K562 (cell line): ENCODE measurements around the gene TMC2. TPM values are rescaled to one million over a fixed set of nuclear protein-coding genes. Genes with fewer than 3 reads are reported as not detected.

Source experiments
- ATAC-seq: fragments of 200-7000 bp; cut with Tn5 transposase; 3 replicates; pipeline ENCODE4 v1.9.1; 2020; ENCODE audit warnings: moderate library complexity
- BruUV-seq: library from RNA; stranded (reverse); fragments of 400-500 nt; replicated peaks from 2 replicates; lab custom pipeline; 2021; lab: Mats Ljungman, UMichigan
- CTCF ChIA-PET: fragments of 300-600 bp; formaldehyde crosslinking; extraction: SDS; loops from one replicate; lab custom pipeline; 2021; ENCODE audit warnings: low intra/inter-chr PET ratio; lab: Yijun Ruan, JAX
- POLR2A ChIA-PET: fragments of 300-600, 350-650 bp; sonication (Branson Sonifier 250); formaldehyde crosslinking; extraction: SDS; loops from one replicate; lab custom pipeline; 2021; ENCODE audit warnings: antibody characterized with exemption, inconsistent platforms; lab: Yijun Ruan, JAX
- DNase-seq, 4 experiments: peaks; one replicate each; pipeline versions ENCODE4 v3.0.0 to v3.0.0-alpha.2; 2011 to 2018; ENCODE audit warnings: low spot score in 3 of 4, mixed read lengths in 3 of 4; ENCODE audit errors: extremely low read depth in 1 of 4
- FAIRE-seq: peaks from 2 replicates; lab custom pipeline; 2011; peaks lifted over from hg19 to GRCh38; lab: Jason Lieb, UNC
- H2AFZ ChIP-seq: 2 replicates; pipeline ENCODE4 v1.6.0; 2011; ENCODE audit warnings: low read depth, low read length, control low read depth, inconsistent platforms
- H3K27ac ChIP-seq: fragments of 200-600 bp; 3 replicates; pipeline ENCODE4 v1.8.0; 2011; ENCODE audit warnings: low read depth, mild to moderate bottlenecking, control low read depth, inconsistent platforms, low read length, moderate library complexity, mixed read lengths; ENCODE audit errors: extremely low read depth
- H3K27me3 ChIP-seq, 2 experiments: fragments of 300-600 bp in 1 of 2; 2 replicates in 1 of 2; 3 replicates in 1 of 2; pipeline versions ENCODE4 v1.6.0 to v1.8.0; 2011; ENCODE audit warnings: inconsistent platforms in 2 of 2, low read length in 2 of 2, mild to moderate bottlenecking in 1 of 2, mixed read lengths in 1 of 2, moderate library complexity in 1 of 2; ENCODE audit not compliant: control insufficient read depth in 2 of 2, insufficient read depth in 2 of 2
- H3K36me3 ChIP-seq: fragments of 300-600 bp; 3 replicates; pipeline ENCODE4 v1.8.0; 2011; ENCODE audit warnings: mild to moderate bottlenecking, low read length, inconsistent platforms; ENCODE audit not compliant: control insufficient read depth, insufficient read depth
- H3K4me1 ChIP-seq, 2 experiments: fragments of 200-600 bp in 1 of 2; replicated peaks in 1 of 2; 2 replicates in 1 of 2; 3 replicates in 1 of 2; pipeline versions ENCODE4 v1.5.1 to v1.8.0; 2011; ENCODE audit warnings: inconsistent platforms in 2 of 2, low read length in 2 of 2, mild to moderate bottlenecking in 1 of 2, mixed read lengths in 1 of 2, moderate library complexity in 1 of 2; ENCODE audit not compliant: control insufficient read depth in 2 of 2, insufficient read depth in 2 of 2
- H3K4me2 ChIP-seq: 2 replicates; pipeline ENCODE4 v1.6.1; 2011; ENCODE audit warnings: low read length, control low read depth, inconsistent platforms, mixed read lengths; ENCODE audit not compliant: insufficient read depth
- H3K4me3 ChIP-seq: fragments of 200-600 bp; sonication (generic), shearing (Covaris generic); 2 replicates; pipeline ENCODE4 v1.5.1; 2016; ENCODE audit warnings: control low read depth, inconsistent platforms
- H3K79me2 ChIP-seq: fragments of 200-600 bp; 3 replicates; pipeline ENCODE4 v1.8.0; 2011; ENCODE audit warnings: low read length, inconsistent platforms; ENCODE audit not compliant: control insufficient read depth, insufficient read depth
- H3K9ac ChIP-seq, 2 experiments: 2 replicates each; pipeline versions ENCODE4 v1.6.0 to v1.6.1; 2011; ENCODE audit warnings: low read depth in 2 of 2, low read length in 2 of 2, control low read depth in 1 of 2, inconsistent platforms in 1 of 2, mild to moderate bottlenecking in 1 of 2, mixed read lengths in 1 of 2; ENCODE audit not compliant: insufficient read depth in 1 of 2
- H3K9me1 ChIP-seq: one replicate; pipeline ENCODE4 v1.6.0; 2011; ENCODE audit warnings: inconsistent platforms, mild to moderate bottlenecking, low read length, moderate library complexity; ENCODE audit not compliant: control insufficient read depth, insufficient read depth
- H3K9me3 ChIP-seq: replicated peaks from 2 replicates; pipeline ENCODE4 v1.5.1; 2011; ENCODE audit warnings: low read depth, low read length, inconsistent platforms; ENCODE audit not compliant: control insufficient read depth, insufficient read depth
- H4K20me1 ChIP-seq: replicated peaks from 2 replicates; pipeline ENCODE4 v1.6.1; 2011; ENCODE audit warnings: low read length, inconsistent platforms, mixed read lengths; ENCODE audit not compliant: control insufficient read depth, insufficient read depth
- HMGN3 ChIP-seq: IDR thresholded peaks from 2 replicates; pipeline ENCODE4 v1.6.1; 2011; ENCODE audit warnings: borderline replicate concordance, low read depth, mild to moderate bottlenecking, mixed read lengths, low read length; ENCODE audit not compliant: insufficient read length; ENCODE audit errors: extremely low read depth
- SMAD4 ChIP-seq: fragments of 250-450 bp; sonication (Bioruptor Pico); conservative IDR thresholded peaks from 2 replicates; pipeline ENCODE4 v1.8.0; 2021; ENCODE audit warnings: inconsistent platforms, mild to moderate bottlenecking, moderate library complexity
- ZFPM2 ChIP-seq: fragments of 250-450 bp; sonication (Bioruptor Pico); IDR thresholded peaks from 2 replicates; pipeline ENCODE4 v1.5.1; 2022; ENCODE audit warnings: mild to moderate bottlenecking
- ZNF354B ChIP-seq: fragments of 250-450 bp; sonication (Bioruptor Pico); IDR thresholded peaks from 2 replicates; pipeline ENCODE4 v1.4.0; 2020
- whole genome bisulfite sequencing: fragments of 100-300 bp; shearing (Covaris generic); methylation state at CpG from one replicate; pipeline ENCODE4 v1.1.6; 2016; ENCODE audit warnings: low coverage, mixed read lengths; ENCODE audit not compliant: insufficient coverage; ENCODE audit errors: missing lambda C conversion rate; 5-methylcytosine and 5-hydroxymethylcytosine counted together
- in situ Hi-C: fragments of 300-500 bp; cut with MboI; formaldehyde crosslinking; loops from 4 replicates; pipeline ENCODE4 v1.15.0; 2018; ENCODE audit warnings: inconsistent platforms, mixed read lengths
- intact Hi-C: fragments of 100-400 bp; cut with micrococcal nuclease; formaldehyde crosslinking; loops from 2 replicates; pipeline ENCODE4 v1.14.2; 2022
- polyA plus RNA-seq, 8 experiments: library from polyadenylated mRNA; depleted of rRNA in 4 of 8; stranded (reverse) in 5 of 8; unstranded in 3 of 8; fragments of >200 nt; fragmentation: Nextera tagmentation in 2 of 8; fragmentation: Illumina TruSeq in 1 of 8; extraction: Ambion mirVana in 2 of 8; extraction: Trizol in 1 of 8; gene quantifications; 2 replicates each; pipeline versions ENCODE4 v1.2.1 to v1.2.3, GENCODE V29; 2011 to 2014; ENCODE audit warnings: inconsistent platforms in 1 of 8, missing spikeins in 1 of 8
- total RNA-seq, 7 experiments: library from RNA; depleted of rRNA in 6 of 7; stranded (reverse); fragments of >200 nt in 6 of 7; fragmentation: Illumina TruSeq in 2 of 7; extraction: Trizol in 2 of 7; gene quantifications; 2 replicates each; pipeline versions ENCODE4 v1.2.1 to v1.2.3, GENCODE V29; 2011 to 2021; ENCODE audit warnings: low replicate concordance in 1 of 7
- TF ChIP-seq, protein P1 (sequence below), 2 experiments: fragments of 450-650 bp; IDR thresholded peaks; 2 replicates each; pipeline ENCODE4 v1.6.1; 2016; ENCODE audit warnings: mild to moderate bottlenecking in 2 of 2, borderline replicate concordance in 1 of 2, low read depth in 1 of 2, moderate library complexity in 1 of 2

TMC2 gene
- total and polyA plus RNA-seq, 9 of the 15 experiments (the other 6 are each of a cell fraction or from before 2014, with no cell fraction given), result not detected

DNA sequence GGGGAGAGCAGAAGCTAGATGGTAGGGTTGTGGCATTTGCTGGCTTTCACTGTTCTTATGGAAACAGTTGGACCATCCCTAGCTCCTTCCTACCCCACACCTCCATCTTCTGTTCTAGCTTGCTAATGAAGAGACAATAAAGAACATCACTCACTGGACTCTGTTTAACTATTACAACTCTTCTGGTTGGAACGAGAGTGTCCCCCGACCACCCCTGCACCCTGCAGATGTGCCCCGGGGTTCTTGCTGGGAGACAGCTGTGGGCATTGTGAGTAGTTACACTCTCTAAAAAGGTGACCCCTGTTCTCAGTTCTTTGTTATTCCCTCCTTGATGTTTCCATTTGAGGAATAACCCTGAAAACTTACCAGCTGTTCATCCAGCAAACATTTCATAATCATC, 75.7 kb downstream of the TMC2 start:
- ATAC-seq (no peak), DNase-seq (no peak), FAIRE-seq (no peak)
- no TSS peak for BruUV-seq
- Histone ChIP-seq H3K4me2 (no peak overlapping the region), H3K36me3 (no peaks in the 10 kb centered on the region), H3K9ac (no peak overlapping the region), H3K27me3 (peaks cover 4 to 18% of the 10 kb centered on the region in 2 experiments; a peak in 4 of 5 replicates), H3K9me1 (no peaks in the 10 kb centered on the region), H3K79me2 (no peaks in the 10 kb centered on the region), H4K20me1 (no peaks in the 10 kb centered on the region; the same call in 1 of the 2 replicates), H3K4me1 (no peaks in the 10 kb centered on the region), H3K9me3 (0 out of 2 replicates have a peak, but pooled peaks cover 2% of the 10 kb centered on the region), H3K27ac (no peak overlapping the region), H3K4me3 (no peak overlapping the region), H2AFZ (no peak overlapping the region)
- intact Hi-C loops, result no loop called here
- in situ Hi-C loops, result no loop called here
- CTCF ChIA-PET, result no interaction called here
- no peak for TF ChIP-seq SMAD4 (CRISPR knock-in tag)
- TF ChIP-seq, protein P1, sequence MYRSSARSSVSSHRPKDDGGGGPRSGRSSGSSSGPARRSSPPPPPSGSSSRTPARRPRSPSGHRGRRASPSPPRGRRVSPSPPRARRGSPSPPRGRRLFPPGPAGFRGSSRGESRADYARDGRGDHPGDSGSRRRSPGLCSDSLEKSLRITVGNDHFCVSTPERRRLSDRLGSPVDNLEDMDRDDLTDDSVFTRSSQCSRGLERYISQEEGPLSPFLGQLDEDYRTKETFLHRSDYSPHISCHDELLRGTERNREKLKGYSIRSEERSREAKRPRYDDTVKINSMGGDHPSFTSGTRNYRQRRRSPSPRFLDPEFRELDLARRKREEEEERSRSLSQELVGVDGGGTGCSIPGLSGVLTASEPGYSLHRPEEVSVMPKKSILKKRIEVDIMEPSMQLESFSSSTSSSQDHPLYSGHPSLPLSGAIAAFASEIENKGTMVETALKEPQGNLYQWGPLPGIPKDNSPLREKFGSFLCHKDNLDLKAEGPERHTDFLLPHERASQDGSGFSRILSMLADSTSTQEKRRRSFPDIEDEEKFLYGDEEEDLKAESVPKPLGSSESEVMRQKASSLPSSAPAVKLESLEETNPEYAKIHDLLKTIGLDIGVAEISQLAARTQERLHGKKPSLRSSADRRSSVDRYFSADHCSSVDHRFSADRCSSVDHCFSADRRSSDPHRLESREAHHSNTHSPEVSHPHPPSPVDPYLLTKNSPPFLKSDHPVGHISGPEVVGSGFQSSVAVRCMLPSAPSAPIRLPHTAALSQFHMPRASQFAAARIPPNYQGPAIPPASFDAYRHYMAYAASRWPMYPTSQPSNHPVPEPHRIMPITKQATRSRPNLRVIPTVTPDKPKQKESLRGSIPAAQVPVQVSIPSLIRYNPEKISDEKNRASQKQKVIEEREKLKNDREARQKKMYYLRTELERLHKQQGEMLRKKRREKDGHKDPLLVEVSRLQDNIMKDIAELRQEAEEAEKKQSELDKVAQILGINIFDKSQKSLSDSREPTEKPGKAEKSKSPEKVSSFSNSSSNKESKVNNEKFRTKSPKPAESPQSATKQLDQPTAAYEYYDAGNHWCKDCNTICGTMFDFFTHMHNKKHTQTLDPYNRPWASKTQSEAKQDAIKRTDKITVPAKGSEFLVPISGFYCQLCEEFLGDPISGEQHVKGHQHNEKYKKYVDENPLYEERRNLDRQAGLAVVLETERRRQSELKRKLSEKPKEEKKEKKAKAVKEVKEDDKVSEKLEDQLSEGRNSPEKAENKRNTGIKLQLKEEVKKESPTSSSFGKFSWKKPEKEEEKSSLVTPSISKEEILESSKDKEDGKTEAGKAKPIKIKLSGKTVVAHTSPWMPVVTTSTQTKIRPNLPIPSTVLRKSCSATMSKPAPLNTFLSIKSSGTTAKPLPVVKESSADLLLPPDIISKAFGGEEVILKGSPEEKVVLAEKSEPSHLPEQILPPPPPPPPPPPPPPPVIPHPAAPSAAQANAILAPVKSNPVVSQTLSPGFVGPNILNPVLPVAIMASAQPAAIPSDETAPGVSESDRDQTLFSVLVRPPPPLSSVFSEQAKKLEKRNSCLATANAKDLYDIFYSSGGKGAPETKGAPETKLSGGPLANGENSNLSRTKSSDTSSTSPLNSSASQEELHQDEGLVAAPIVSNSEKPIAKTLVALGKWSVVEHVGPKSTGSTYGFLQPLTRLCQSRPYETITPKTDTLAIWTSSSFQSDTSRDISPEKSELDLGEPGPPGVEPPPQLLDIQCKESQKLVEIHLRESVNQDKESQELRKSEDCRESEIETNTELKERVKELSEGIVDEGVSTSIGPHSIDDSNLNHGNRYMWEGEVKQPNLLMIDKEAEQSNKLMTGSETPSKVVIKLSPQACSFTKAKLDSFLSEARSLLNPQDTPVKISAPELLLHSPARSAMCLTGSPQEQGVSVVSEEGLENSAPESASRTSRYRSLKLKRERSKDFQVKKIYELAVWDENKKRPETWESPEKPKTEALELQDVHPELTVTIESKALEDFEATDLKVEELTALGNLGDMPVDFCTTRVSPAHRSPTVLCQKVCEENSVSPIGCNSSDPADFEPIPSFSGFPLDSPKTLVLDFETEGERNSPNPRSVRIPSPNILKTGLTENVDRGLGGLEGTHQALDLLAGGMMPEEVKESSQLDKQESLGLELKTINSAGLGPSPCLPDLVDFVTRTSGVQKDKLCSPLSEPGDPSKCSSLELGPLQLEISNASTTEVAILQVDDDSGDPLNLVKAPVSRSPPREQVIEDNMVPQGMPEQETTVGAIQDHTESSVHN (IDR thresholded peaks at IDR 0.05; ENCODE audit: borderline replicate concordance in 1 of 2, low read depth in 1 of 2), result no peak
- TF ChIP-seq HMGN3, result no peak
- TF ChIP-seq ZFPM2 (CRISPR knock-in tag), result no peak
- no peak for TF ChIP-seq ZNF354B (CRISPR knock-in tag)
- 0% methylated on average over 3 of the region's 3 CpGs for WGBS
- POLR2A ChIA-PET, result interaction anchor here (0.6 to 1.0 kb wide), 2 partner anchors 12 to 44 kb away, joined by 3 to 4 read pairs; no protein-coding TSS in a partner anchor
